Thyroid gland (tissue), 4 donors: ENCODE data around the gene NAALADL2. TPM values are rescaled to one million over a fixed set of nuclear protein-coding genes. Genes with fewer than 3 reads are reported as not detected.

Experiments used
- DNase-seq, 2 donors: peaks; one replicate each; pipeline ENCODE4 v3.0.0-alpha.2; 2019
- H3K27ac ChIP-seq, 3 donors: fragments of 200-600 bp; sonication (generic); 1 replicate in 2 of 3; 2 replicates in 1 of 3; pipeline ENCODE4 v1.5.1; 2016 to 2019; ENCODE audit warnings: mild to moderate bottlenecking in 1 of 3, moderate library complexity in 1 of 3
- H3K27me3 ChIP-seq: fragments of 200-600 bp; sonication (generic); one replicate; pipeline ENCODE4 v1.5.1; 2019
- H3K36me3 ChIP-seq, 2 donors: fragments of 200-600 bp; sonication (generic); one replicate each; pipeline ENCODE4 v1.5.1; 2016 to 2019
- H3K4me1 ChIP-seq, 2 donors: fragments of 200-600 bp; sonication (generic); one replicate each; pipeline ENCODE4 v1.5.1; 2017 to 2019
- H3K4me3 ChIP-seq, 3 donors: fragments of 200-600 bp; sonication (generic); replicated peaks in 1 of 3; 1 replicate in 2 of 3; 2 replicates in 1 of 3; pipeline ENCODE4 v1.5.1; 2016; ENCODE audit warnings: mild to moderate bottlenecking in 1 of 3
- H3K9me3 ChIP-seq: fragments of 200-600 bp; sonication (generic); one replicate; pipeline ENCODE4 v1.5.1; 2017
- CTCF ChIP-seq, 6 experiments: fragments of 200-600 bp in 3 of 6; fragments of 450-650 bp in 3 of 6; sonication (generic) in 3 of 6; IDR thresholded peaks; one replicate each; pipeline ENCODE4 v1.5.1; 2016 to 2019; ENCODE audit warnings: antibody characterized with exemption in 6 of 6, mild to moderate bottlenecking in 2 of 6, inconsistent platforms in 1 of 6, moderate library complexity in 1 of 6
- POLR2A ChIP-seq, 2 donors: fragments of 450-650 bp; IDR thresholded peaks; one replicate each; pipeline ENCODE4 v1.6.1; 2017; ENCODE audit warnings: antibody characterized with exemption in 2 of 2, mild to moderate bottlenecking in 2 of 2, moderate library complexity in 1 of 2
- WGBS, 2 donors: methylation state at CpG; one replicate each; pipeline ENCODE4 v1.1.5; 2017; 5-methylcytosine and 5-hydroxymethylcytosine counted together
- intact Hi-C: fragments of 100-400 bp; cut with DNase I; formaldehyde crosslinking; loops from one replicate; pipeline ENCODE4 v1.15.1; 2023
- total RNA-seq, 4 donors: library from RNA; depleted of rRNA; stranded (reverse); fragments of >200 nt; gene quantifications; one replicate each; pipeline ENCODE4 v1.2.3, GENCODE V29; 2016

NAALADL2 gene
- total RNA-seq, 4 donors from 2014 or later: 7.6 to 14.7 (median 9.0) TPM

- intact Hi-C loops: no loop called here
- no peak for TF ChIP-seq CTCF (IDR thresholded peaks at IDR 0.05)
- no peak for TF ChIP-seq POLR2A (IDR thresholded peaks at IDR 0.05)
- H3K4me3 ChIP-seq: no peak overlapping the region
- WGBS, 2 donors: 83 to 90% methylated on average over 1 of the region's 1 CpG
- H3K36me3 ChIP-seq: no peaks in the 10 kb centered on the region
- no peaks in the 10 kb centered on the region for H3K4me1 ChIP-seq
- H3K9me3 ChIP-seq: no peaks in the 10 kb centered on the region
- H3K27ac ChIP-seq: no peak overlapping the region
- DNase-seq: no peak
- H3K27me3 ChIP-seq: no peaks in the 10 kb centered on the region
Observed at GRCh38 chr3:175619369-175619768, 760.2 kb downstream of the NAALADL2 start.

- TF ChIP-seq CTCF (IDR thresholded peaks at IDR 0.05): no peak
- no peak for TF ChIP-seq POLR2A (IDR thresholded peaks at IDR 0.05)
- no peaks in the 10 kb centered on the region for H3K27me3 ChIP-seq
- H3K4me3 ChIP-seq: no peak overlapping the region
- H3K27ac ChIP-seq: no peak overlapping the region
- WGBS, 2 donors: 93 to 96% methylated on average over 12 to 13 of the region's 13 CpGs
- H3K4me1 ChIP-seq: no peaks in the 10 kb centered on the region
- no peak for DNase-seq
- intact Hi-C loops: no loop called here
- H3K36me3 ChIP-seq: no peaks in the 10 kb centered on the region
- no peaks in the 10 kb centered on the region for H3K9me3 ChIP-seq
Observed at GRCh38 chr3:175620093-175620492, 761.0 kb downstream of the NAALADL2 start.

- Histone ChIP-seq H3K27ac (no peak overlapping the region), H3K27me3 (no peaks in the 10 kb centered on the region), H3K9me3 (no peaks in the 10 kb centered on the region), H3K4me3 (no peak overlapping the region), H3K36me3 (no peaks in the 10 kb centered on the region), H3K4me1 (no peaks in the 10 kb centered on the region)
- whole genome bisulfite sequencing, 2 donors: 93% methylated on average over 12 of the region's 12 CpGs
- no peak for DNase-seq
- intact Hi-C loops: no loop called here
- TF ChIP-seq CTCF (IDR thresholded peaks at IDR 0.05) (no peak), POLR2A (IDR thresholded peaks at IDR 0.05) (no peak)
Observed at GRCh38 chr3:175620532-175620931, 761.4 kb downstream of the NAALADL2 start.

- TF ChIP-seq POLR2A (IDR thresholded peaks at IDR 0.05): no peak
- intact Hi-C loops: no loop called here
- Histone ChIP-seq H3K4me3 (no peak overlapping the region), H3K9me3 (no peaks in the 10 kb centered on the region), H3K36me3 (no peaks in the 10 kb centered on the region), H3K27ac (no peak overlapping the region), H3K4me1 (no peaks in the 10 kb centered on the region), H3K27me3 (no peaks in the 10 kb centered on the region)
- DNase-seq: no peak
- 71 to 88% methylated on average over 1 of the region's 1 CpG for WGBS, 2 donors
Observed at GRCh38 chr3:175640958-175641357, 781.8 kb downstream of the NAALADL2 start.

- no peaks in the 10 kb centered on the region for H3K4me1 ChIP-seq
- no peaks in the 10 kb centered on the region for H3K36me3 ChIP-seq
- WGBS, 2 donors: 91% methylated on average over 3 of the region's 3 CpGs
- DNase-seq: no peak
- intact Hi-C loops: no loop called here
- H3K9me3 ChIP-seq: no peaks in the 10 kb centered on the region
- H3K27ac ChIP-seq: no peak overlapping the region
- no peak overlapping the region for H3K4me3 ChIP-seq
- H3K27me3 ChIP-seq: no peaks in the 10 kb centered on the region
- TF ChIP-seq POLR2A (IDR thresholded peaks at IDR 0.05): no peak
- no peak for TF ChIP-seq CTCF (IDR thresholded peaks at IDR 0.05)
Observed at GRCh38 chr3:175646865-175647264, 787.7 kb downstream of the NAALADL2 start.

GRCh38 chr3:175648899-175649298 is 789.8 kb downstream of the NAALADL2 start:
- Histone ChIP-seq H3K27ac (no peak overlapping the region), H3K9me3 (no peaks in the 10 kb centered on the region), H3K27me3 (no peaks in the 10 kb centered on the region), H3K36me3 (no peaks in the 10 kb centered on the region), H3K4me1 (no peaks in the 10 kb centered on the region), H3K4me3 (no peak overlapping the region)
- intact Hi-C loops: no loop called here
- TF ChIP-seq POLR2A (IDR thresholded peaks at IDR 0.05): no peak
- no peak for TF ChIP-seq CTCF (IDR thresholded peaks at IDR 0.05)
- no peak for DNase-seq
